ENCODE measurements around the gene RHBDD1.
"Not testable (repeated sequence)": the region's sequence is repeated elsewhere in the genome, so short reads cannot be mapped to it uniquely, and the experiment has no call there.

Gene RHBDD1

GRCh38 chr2:226799976-226800940 lies 35.6 kb upstream of the RHBDD1 start:
- DNase-seq (ENCODE audit: low read depth) = no peak

GRCh38 chr2:226800941-226801784 lies 34.7 kb upstream of the RHBDD1 start:
- DNase-seq (ENCODE audit: low read depth) = peak; percentile 36

GRCh38 chr2:226802573-226802972 lies 33.3 kb upstream of the RHBDD1 start:
- no peak for DNase-seq (ENCODE audit: low read depth)

- no peak for DNase-seq (ENCODE audit: low read depth)
Observed at GRCh38 chr2:226803410-226803809, 32.4 kb upstream of the RHBDD1 start.

- DNase-seq (ENCODE audit: low read depth) = no peak
Observed at GRCh38 chr2:226813148-226813701, 22.6 kb upstream of the RHBDD1 start.

GRCh38 chr2:226818930-226819329 lies 16.9 kb upstream of the RHBDD1 start:
- no peak for DNase-seq (ENCODE audit: low read depth)

GRCh38 chr2:226825056-226825455 lies 10.8 kb upstream of the RHBDD1 start:
- DNase-seq (ENCODE audit: low read depth) = no peak

- no peak for DNase-seq (ENCODE audit: low read depth)
Observed at GRCh38 chr2:226828191-226828590, 7.7 kb upstream of the RHBDD1 start.

GRCh38 chr2:226829721-226830631 lies 5.9 kb upstream of the RHBDD1 start:
- DNase-seq (ENCODE audit: low read depth) = no peak

GRCh38 chr2:226831266-226831665 lies 4.6 kb upstream of the RHBDD1 start:
- no peak for DNase-seq (ENCODE audit: low read depth)

- DNase-seq (ENCODE audit: low read depth) = no peak
Observed at GRCh38 chr2:226832061-226832460, 3.8 kb upstream of the RHBDD1 start.

- not testable (repeated sequence) for DNase-seq (ENCODE audit: low read depth)
Observed at GRCh38 chr2:226834880-226835279, 974 bp upstream of the RHBDD1 start.

- no peak for DNase-seq (ENCODE audit: low read depth)
Observed at GRCh38 chr2:226835420-226835795, 446 bp upstream of the RHBDD1 start.

GRCh38 chr2:226836548-226836885 lies 663 bp downstream of the RHBDD1 start:
- DNase-seq (ENCODE audit: low read depth) = no peak

- no peak for DNase-seq (ENCODE audit: low read depth)
Observed at GRCh38 chr2:226837334-226837733, 1.5 kb downstream of the RHBDD1 start.

- DNase-seq (ENCODE audit: low read depth) = peak; percentile 2
Observed at GRCh38 chr2:226837787-226838603, 2.1 kb downstream of the RHBDD1 start.

GRCh38 chr2:226838722-226839121 lies 2.9 kb downstream of the RHBDD1 start:
- DNase-seq (ENCODE audit: low read depth) = no peak

GRCh38 chr2:226839161-226839560 lies 3.3 kb downstream of the RHBDD1 start:
- DNase-seq (ENCODE audit: low read depth) = no peak

- DNase-seq (ENCODE audit: low read depth) = no peak
Observed at GRCh38 chr2:226839951-226840350, 4.1 kb downstream of the RHBDD1 start.

- not testable (repeated sequence) for DNase-seq (ENCODE audit: low read depth)
Observed at GRCh38 chr2:226843001-226843400, 7.1 kb downstream of the RHBDD1 start.

Measured in T-helper 22 cell (primary cell).